NCI-H2107 treated with DMSO at 0.1 percent for 48 hours (cell line): ENCODE data around the gene ATG13.

Source experiments
- DNase-seq: peaks from one replicate; lab custom pipeline; 2025; ENCODE audit not compliant: unreplicated experiment; lab: John Stamatoyannopoulos, UW

The ATG13 gene

DNA sequence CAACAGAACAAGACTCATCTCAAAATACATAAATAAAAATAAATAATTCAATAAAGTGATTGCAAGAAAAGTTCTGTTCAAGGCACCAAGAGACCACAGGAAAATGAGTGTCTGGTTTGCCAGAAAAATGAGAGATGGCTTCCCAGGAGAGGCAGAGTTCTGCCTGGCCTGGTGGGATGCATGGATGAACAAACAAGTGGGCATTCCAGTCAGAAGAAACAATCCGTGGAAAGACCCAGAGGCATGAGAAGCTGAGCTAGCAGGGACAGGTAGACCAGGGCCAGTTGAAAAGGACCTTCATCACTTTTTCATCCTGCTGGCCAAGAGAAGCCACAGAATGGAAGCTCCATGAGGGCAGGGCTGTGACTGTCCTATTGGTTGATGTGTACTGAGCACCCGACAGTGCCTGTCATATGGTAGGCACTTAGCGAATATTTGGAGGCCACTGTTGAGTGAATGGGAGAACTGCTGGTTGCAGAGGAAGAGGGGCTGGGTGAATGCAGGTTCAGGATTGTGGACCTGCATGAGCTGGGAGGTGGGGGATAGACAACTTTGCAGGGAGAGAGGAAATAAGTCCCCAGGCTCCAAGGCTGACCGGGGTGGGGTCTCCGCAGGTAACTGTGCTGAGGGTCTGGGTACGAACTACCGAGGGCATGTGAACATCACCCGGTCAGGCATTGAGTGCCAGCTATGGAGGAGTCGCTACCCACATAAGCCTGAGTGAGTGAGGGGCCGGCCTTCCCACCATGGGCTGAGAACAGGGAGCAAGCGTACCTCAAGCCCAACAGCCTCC lies 105.4 kb downstream of the ATG13 start:
- DNase-seq, result no peak

DNA sequence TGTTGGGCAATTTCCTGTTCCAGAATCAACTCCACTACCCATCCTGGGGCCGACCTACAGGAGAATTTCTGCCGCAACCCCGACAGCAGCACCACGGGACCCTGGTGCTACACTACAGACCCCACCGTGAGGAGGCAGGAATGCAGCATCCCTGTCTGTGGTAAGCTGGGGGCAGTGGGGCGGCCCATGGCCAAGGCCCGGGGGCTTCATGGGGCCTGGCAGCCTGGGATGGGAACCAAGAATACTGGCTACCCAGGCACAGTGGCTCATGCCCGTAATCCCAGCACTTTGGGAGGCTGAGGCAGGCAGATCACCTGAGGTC lies 106.0 kb downstream of the ATG13 start:
- no peak for DNase-seq

DNA sequence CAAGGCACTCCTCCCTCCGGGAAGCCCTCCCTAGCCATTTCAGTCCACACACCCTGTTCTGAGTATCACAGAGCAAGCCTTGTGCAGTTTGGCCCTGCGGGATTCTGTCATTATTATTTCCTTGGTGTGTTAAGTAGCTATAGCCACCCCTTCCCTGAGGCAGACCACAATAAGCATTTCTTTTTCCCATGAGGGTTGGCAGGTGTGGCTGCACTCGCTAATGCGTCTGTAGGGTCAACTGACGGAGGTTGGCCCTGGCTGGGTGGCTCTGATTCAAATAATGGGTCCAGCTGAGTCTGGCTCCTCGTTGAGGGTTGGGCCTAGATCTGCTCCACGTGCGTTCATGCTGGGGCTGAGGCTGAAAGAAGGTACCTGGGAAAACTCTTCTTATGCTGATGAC lies 106.7 kb downstream of the ATG13 start:
- peak; percentile 86 for DNase-seq
